Spleen (tissue), 11 donors: ENCODE measurements around the gene TMEM109. TPM values are rescaled to one million over a fixed set of nuclear protein-coding genes. Genes with fewer than 3 reads are reported as not detected.

Experiments
- DNase-seq: peaks from one replicate; pipeline ENCODE4 v3.0.0-alpha.2; 2020
- H3K27ac ChIP-seq, 8 donors: fragments of 200-600 bp; sonication (generic) in 7 of 8; 1 replicate in 4 of 8; 2 replicates in 4 of 8; pipeline versions ENCODE4 v1.5.0 to v1.8.0; 2016 to 2021; ENCODE audit warnings: inconsistent platforms in 4 of 8, mild to moderate bottlenecking in 4 of 8, moderate library complexity in 1 of 8
- H3K27me3 ChIP-seq, 7 donors: fragments of 200-600 bp; sonication (generic) in 6 of 7; replicated peaks in 1 of 7; 1 replicate in 4 of 7; 2 replicates in 3 of 7; pipeline versions ENCODE4 v1.5.0 to v1.8.0; 2016 to 2021; ENCODE audit warnings: inconsistent platforms in 3 of 7, mild to moderate bottlenecking in 1 of 7
- H3K36me3 ChIP-seq, 6 donors: fragments of 200-600 bp; sonication (generic) in 5 of 6; 1 replicate in 4 of 6; 2 replicates in 2 of 6; pipeline versions ENCODE4 v1.5.0 to v1.8.0; 2016 to 2021; ENCODE audit warnings: inconsistent platforms in 2 of 6
- H3K4me1 ChIP-seq, 6 donors: fragments of 200-600 bp; sonication (generic) in 5 of 6; 1 replicate in 3 of 6; 2 replicates in 3 of 6; pipeline versions ENCODE4 v1.5.0 to v1.8.0; 2016 to 2021; ENCODE audit warnings: inconsistent platforms in 3 of 6
- H3K4me3 ChIP-seq, 8 donors: fragments of 200-600 bp; sonication (generic) in 7 of 8; 1 replicate in 4 of 8; 2 replicates in 4 of 8; pipeline versions ENCODE4 v1.5.0 to v1.8.0; 2016 to 2021; ENCODE audit warnings: inconsistent platforms in 4 of 8, mild to moderate bottlenecking in 4 of 8, moderate library complexity in 2 of 8
- H3K9me3 ChIP-seq, 8 donors: fragments of 200-600 bp; sonication (generic) in 7 of 8; 1 replicate in 4 of 8; 2 replicates in 4 of 8; pipeline versions ENCODE4 v1.5.0 to v1.8.0; 2016 to 2021; ENCODE audit warnings: inconsistent platforms in 4 of 8
- POLR2A ChIP-seq, 3 donors: fragments of 450-650 bp; IDR thresholded peaks; one replicate each; pipeline ENCODE4 v1.5.1; 2017; ENCODE audit warnings: antibody characterized with exemption in 3 of 3, mild to moderate bottlenecking in 1 of 3
- POLR2AphosphoS5 ChIP-seq, 3 donors: sonication (generic); formaldehyde crosslinking; IDR thresholded peaks; one replicate each; pipeline ENCODE4 v1.5.1; 2017; ENCODE audit warnings: antibody characterized with exemption in 3 of 3
- WGBS, 5 donors: extraction: QIAGEN DNeasy Blood & Tissue Kit in 3 of 5; methylation state at CpG; one replicate each; pipeline versions ENCODE4 v1.1.5 to v1.1.7; 2013 to 2018; 5-methylcytosine and 5-hydroxymethylcytosine counted together
- intact Hi-C: fragments of 100-400 bp; cut with DNase I; formaldehyde crosslinking; loops from one replicate; pipeline ENCODE4 v1.15.0; 2023; ENCODE audit warnings: low total_unique reads
- polyA plus RNA-seq, 3 donors: library from polyadenylated mRNA; stranded (reverse); fragments of 200-250 nt; gene quantifications; one replicate each; pipeline ENCODE4 v1.2.1, GENCODE V29; 2013
- total RNA-seq, 7 donors: library from RNA; depleted of rRNA in 3 of 7; stranded (reverse); fragments of >200 nt in 3 of 7; fragmentation: NEBNext Ultra II Directional in 4 of 7; extraction: Animal tissue kit (Norgen Biotek cat#: 25700) in 4 of 7; gene quantifications; one replicate each; pipeline versions ENCODE4 v1.1.0 to v1.2.1, GENCODE V29; 2016 to 2021
- TF ChIP-seq, protein P1 (sequence below), 11 experiments: fragments of 200-600 bp in 7 of 11; fragments of 450-650 bp in 4 of 11; sonication (generic) in 4 of 11; IDR thresholded peaks in 8 of 11; conservative IDR thresholded peaks in 3 of 11; 1 replicate in 7 of 11; 2 replicates in 4 of 11; pipeline versions ENCODE4 v1.4.0 to v1.8.0; 2016 to 2021; ENCODE audit warnings: antibody characterized with exemption in 11 of 11, inconsistent platforms in 4 of 11, mild to moderate bottlenecking in 1 of 11
- donor health status: healthy with polysubstance abuse.
- donor health status: DM: no; HTN: no; CAD: no; lungs with moderate emphysema.
- donor health status: DM: no; HTN: no; CAD: no.
- donor health status: Bipolar disorder and iron deficiency.
- donor health status: healthy.
- donor health status: DM: no; HTN: no; CAD: no.
- donor health status: DM: yes; HTN: yes; CAD: no.

TMEM109 gene
- total and polyA plus RNA-seq, 10 donors: 53.6 to 125 (median 102) TPM

DNA sequence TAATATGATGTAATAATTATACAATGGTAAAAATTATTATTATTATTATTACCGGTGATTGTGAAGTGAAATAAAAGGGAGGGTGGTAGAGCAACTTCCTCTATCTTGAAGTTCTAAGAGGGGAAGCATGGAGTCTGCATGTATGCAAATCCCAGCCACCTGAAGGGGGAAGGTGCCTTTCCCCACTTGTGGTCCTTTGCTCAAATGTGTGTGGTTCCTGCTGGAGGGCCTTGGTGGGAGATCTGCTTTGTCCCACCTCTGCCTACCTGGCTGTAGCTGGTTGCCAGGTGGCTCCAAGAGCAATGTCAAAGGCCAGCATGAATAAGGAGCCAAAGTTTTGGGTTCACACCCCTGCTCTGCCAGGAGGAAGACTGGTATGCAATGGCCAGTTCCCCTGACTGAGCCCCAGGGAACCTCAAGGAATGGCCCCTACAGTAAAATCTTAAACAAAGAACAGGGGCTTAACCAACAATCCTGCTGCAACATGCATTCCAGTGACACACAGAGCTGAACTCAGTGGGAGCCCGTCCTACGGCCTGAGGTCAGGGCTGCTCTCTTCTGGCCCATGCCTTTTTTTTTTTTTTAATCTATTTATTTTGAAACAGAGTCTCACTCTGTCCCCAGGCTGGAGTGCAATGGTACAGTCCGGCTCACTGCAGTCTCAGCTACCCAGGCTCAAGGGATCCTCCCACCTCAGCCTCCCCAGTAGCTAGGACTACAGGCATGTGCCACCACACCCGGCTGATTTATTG lies 18.8 kb downstream of the TMEM109 start:
- DNase-seq: peak; percentile 69
- H3K9me3 ChIP-seq: no peaks in the 10 kb centered on the region
- H3K4me1 ChIP-seq: peaks cover 0 to 56% (median 27%) of the 10 kb centered on the region in 6 donors
- WGBS, 5 donors: 61 to 73% (median 67%) methylated on average over 5 of the region's 5 CpGs
- H3K27ac ChIP-seq: peak overlapping the region in 5 of 8 donors; percentile 52 to 78 (median 76)
- intact Hi-C loops: no loop called here
- TF ChIP-seq POLR2A (IDR thresholded peaks at IDR 0.05) (peak in 1 of 3 donors; percentile 6), POLR2AphosphoS5 (IDR thresholded peaks at IDR 0.05) (peak in 2 of 3 donors; percentile 37 to 38)
- TF ChIP-seq, protein P1, sequence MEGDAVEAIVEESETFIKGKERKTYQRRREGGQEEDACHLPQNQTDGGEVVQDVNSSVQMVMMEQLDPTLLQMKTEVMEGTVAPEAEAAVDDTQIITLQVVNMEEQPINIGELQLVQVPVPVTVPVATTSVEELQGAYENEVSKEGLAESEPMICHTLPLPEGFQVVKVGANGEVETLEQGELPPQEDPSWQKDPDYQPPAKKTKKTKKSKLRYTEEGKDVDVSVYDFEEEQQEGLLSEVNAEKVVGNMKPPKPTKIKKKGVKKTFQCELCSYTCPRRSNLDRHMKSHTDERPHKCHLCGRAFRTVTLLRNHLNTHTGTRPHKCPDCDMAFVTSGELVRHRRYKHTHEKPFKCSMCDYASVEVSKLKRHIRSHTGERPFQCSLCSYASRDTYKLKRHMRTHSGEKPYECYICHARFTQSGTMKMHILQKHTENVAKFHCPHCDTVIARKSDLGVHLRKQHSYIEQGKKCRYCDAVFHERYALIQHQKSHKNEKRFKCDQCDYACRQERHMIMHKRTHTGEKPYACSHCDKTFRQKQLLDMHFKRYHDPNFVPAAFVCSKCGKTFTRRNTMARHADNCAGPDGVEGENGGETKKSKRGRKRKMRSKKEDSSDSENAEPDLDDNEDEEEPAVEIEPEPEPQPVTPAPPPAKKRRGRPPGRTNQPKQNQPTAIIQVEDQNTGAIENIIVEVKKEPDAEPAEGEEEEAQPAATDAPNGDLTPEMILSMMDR (IDR thresholded peaks at IDR 0.05 in 8 of 11, conservative IDR thresholded peaks at IDR 0.05 in 3 of 11): no peak
- H3K4me3 ChIP-seq: peak overlapping the region in 1 of 8 donors; percentile 4
- peaks cover 0 to 21% (median 11%) of the 10 kb centered on the region in 6 donors for H3K36me3 ChIP-seq
- no peaks in the 10 kb centered on the region for H3K27me3 ChIP-seq

DNA sequence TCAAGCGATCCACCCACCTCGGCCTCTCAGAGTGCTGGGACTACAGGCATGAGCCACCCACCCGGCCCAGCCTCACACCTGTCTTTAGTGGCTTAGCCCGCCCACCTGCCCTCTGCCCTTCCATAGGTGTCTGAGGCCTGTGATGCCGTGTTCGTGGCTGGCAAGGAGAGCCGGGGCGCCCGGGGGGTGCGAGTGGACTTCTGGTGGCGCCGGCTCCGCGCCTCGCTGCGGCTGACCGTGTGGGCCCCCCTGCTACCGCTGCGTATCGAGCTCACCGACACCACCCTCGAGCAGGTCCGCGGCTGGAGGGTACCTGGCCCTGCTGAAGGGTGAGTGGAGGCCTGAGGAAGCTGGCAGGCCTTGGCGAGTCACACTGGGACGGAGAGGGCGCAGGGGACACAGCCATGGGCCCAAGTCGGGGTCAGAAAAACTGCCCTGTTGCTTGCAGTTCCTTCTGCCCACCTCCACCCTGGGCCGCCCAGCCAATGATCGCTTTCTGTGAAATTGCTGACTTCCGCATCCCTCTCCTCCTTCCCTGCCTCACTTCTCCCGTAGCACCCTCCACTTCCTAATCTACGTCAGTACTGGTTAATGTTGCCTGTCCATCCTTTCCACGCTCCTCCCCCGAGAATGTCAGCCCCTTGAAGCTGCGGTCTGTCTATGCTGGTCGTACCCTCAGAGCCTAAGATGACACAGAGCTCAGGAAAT lies 19.6 kb downstream of the TMEM109 start:
- Histone ChIP-seq H3K4me1 (peaks cover 0 to 59% (median 28%) of the 10 kb centered on the region in 6 donors), H3K36me3 (peaks cover 0 to 29% (median 18%) of the 10 kb centered on the region in 6 donors), H3K4me3 (no peak overlapping the region), H3K9me3 (no peaks in the 10 kb centered on the region), H3K27ac (peak overlapping the region in 5 of 8 donors; percentile 19 to 78 (median 76)), H3K27me3 (no peaks in the 10 kb centered on the region)
- intact Hi-C loops: no loop called here
- peak; percentile 51 to 76 (median 57) for TF ChIP-seq POLR2AphosphoS5 (IDR thresholded peaks at IDR 0.05)
- TF ChIP-seq POLR2A (IDR thresholded peaks at IDR 0.05): no peak
- TF ChIP-seq, protein P1 (IDR thresholded peaks at IDR 0.05 in 8 of 11, conservative IDR thresholded peaks at IDR 0.05 in 3 of 11): no peak
- 86 to 94% (median 91%) methylated on average over 23 to 37 of the region's 37 CpGs for WGBS, 5 donors
- peak; percentile 79 for DNase-seq

DNA sequence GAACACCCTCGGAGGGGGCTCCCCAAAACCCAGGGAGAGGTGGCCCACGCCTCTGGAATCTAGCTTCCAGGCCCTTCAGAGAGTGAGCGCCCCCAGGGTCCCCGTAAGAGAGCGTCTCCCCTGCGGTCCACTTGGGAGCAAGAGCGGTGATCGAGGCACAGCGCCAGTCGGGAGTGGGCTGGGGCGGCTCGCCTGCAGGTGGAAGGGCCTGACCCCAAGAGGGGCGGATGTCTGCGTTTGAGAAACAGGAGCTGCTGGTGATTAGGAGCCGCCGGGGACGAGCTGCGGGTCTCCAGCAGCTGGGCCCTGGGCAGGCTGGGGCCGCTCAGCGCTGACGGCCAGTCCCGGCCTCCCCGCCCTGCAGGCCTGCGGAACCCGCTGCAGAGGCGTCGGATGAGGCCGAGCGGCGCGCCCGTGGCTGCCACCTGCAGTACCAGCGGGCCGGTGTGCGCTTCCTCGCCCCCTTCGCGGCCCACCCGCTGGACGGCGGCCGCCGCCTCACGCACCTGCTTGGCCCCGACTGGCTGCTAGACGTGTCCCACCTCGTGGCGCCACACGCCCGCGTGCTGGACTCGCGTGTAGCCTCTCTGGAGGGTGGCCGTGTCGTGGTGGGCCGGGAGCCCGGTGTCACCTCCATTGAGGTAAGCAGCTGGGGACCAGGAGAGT lies 20.3 kb downstream of the TMEM109 start:
- H3K27ac ChIP-seq: peak overlapping the region in 2 of 8 donors; percentile 76 to 78
- no peaks in the 10 kb centered on the region for H3K27me3 ChIP-seq
- no peaks in the 10 kb centered on the region for H3K9me3 ChIP-seq
- H3K36me3 ChIP-seq: peaks cover 0 to 36% (median 25%) of the 10 kb centered on the region in 6 donors
- H3K4me3 ChIP-seq: no peak overlapping the region
- 86 to 93% (median 93%) methylated on average over 42 to 57 of the region's 57 CpGs for WGBS, 5 donors
- peak; percentile 85 for DNase-seq
- peaks cover 0 to 59% (median 28%) of the 10 kb centered on the region in 6 donors for H3K4me1 ChIP-seq
- intact Hi-C loops: no loop called here
- TF ChIP-seq POLR2AphosphoS5 (IDR thresholded peaks at IDR 0.05) (peak; percentile 3 to 73 (median 53)), POLR2A (IDR thresholded peaks at IDR 0.05) (no peak)
- TF ChIP-seq, protein P1 (IDR thresholded peaks at IDR 0.05 in 8 of 11, conservative IDR thresholded peaks at IDR 0.05 in 3 of 11): no peak
